ENCODE results near the gene PDF. TPM values are rescaled to one million over a fixed set of nuclear protein-coding genes. Genes with fewer than 3 reads are reported as not detected.

The PDF gene
- total and polyA plus RNA-seq, 2 of the 13 experiments (the other 11 are each of a cell fraction or from before 2014, with no cell fraction given): 12.4 to 48.8 TPM

- no peak for TF ChIP-seq HMGA1 (CRISPR knock-in tag; conservative IDR thresholded peaks at IDR 0.05)
- TF ChIP-seq ZNF788 (CRISPR knock-in tag; IDR thresholded peaks at IDR 0.05; ENCODE audit: borderline replicate concordance): peak; percentile 82; the same call in 1 of the 2 replicates
- TF ChIP-seq, protein P1, sequence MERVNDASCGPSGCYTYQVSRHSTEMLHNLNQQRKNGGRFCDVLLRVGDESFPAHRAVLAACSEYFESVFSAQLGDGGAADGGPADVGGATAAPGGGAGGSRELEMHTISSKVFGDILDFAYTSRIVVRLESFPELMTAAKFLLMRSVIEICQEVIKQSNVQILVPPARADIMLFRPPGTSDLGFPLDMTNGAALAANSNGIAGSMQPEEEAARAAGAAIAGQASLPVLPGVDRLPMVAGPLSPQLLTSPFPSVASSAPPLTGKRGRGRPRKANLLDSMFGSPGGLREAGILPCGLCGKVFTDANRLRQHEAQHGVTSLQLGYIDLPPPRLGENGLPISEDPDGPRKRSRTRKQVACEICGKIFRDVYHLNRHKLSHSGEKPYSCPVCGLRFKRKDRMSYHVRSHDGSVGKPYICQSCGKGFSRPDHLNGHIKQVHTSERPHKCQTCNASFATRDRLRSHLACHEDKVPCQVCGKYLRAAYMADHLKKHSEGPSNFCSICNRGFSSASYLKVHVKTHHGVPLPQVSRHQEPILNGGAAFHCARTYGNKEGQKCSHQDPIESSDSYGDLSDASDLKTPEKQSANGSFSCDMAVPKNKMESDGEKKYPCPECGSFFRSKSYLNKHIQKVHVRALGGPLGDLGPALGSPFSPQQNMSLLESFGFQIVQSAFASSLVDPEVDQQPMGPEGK (CRISPR knock-in tag; IDR thresholded peaks at IDR 0.05): peak; percentile 22
- 0 out of 2 replicates have a peak, but pooled peaks have one; percentile 30 for TF ChIP-seq MLLT10 (CRISPR knock-in tag; IDR thresholded peaks at IDR 0.05)
- TF ChIP-seq, protein P2, sequence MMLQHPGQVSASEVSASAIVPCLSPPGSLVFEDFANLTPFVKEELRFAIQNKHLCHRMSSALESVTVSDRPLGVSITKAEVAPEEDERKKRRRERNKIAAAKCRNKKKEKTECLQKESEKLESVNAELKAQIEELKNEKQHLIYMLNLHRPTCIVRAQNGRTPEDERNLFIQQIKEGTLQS (CRISPR knock-in tag; IDR thresholded peaks at IDR 0.05): peak; percentile 51; the same call in 1 of the 2 replicates
- 0 out of 2 replicates have a peak, but pooled peaks have one; percentile 31 for TF ChIP-seq REXO4 (CRISPR knock-in tag; IDR thresholded peaks at IDR 0.05; ENCODE audit: borderline replicate concordance)
- no peak for TF ChIP-seq NONO (IDR thresholded peaks at IDR 0.05)
- TF ChIP-seq NONO (CRISPR knock-in tag; conservative IDR thresholded peaks at IDR 0.05): peak; percentile 98
- peak; percentile 94 for TF ChIP-seq ZNF501 (CRISPR knock-in tag; IDR thresholded peaks at IDR 0.05)
- TF ChIP-seq ZNF296 (CRISPR knock-in tag; conservative IDR thresholded peaks at IDR 0.05): no peak
- peak; percentile 83; the same call in 1 of the 2 replicates for TF ChIP-seq CHCHD3 (CRISPR knock-in tag; IDR thresholded peaks at IDR 0.05)
- no peak for TF ChIP-seq RAD51 (IDR thresholded peaks at IDR 0.05; ENCODE audit: borderline replicate concordance)
- no peak; the same call in 1 of the 2 replicates for TF ChIP-seq ZNF44 (CRISPR knock-in tag; IDR thresholded peaks at IDR 0.05)
- TF ChIP-seq YY1 (IDR thresholded peaks at IDR 0.05; ENCODE audit: insufficient read depth, insufficient replicate concordance, low read depth, low read length): peak; percentile 97
- TF ChIP-seq MTF2 (CRISPR knock-in tag; IDR thresholded peaks at IDR 0.05; ENCODE audit: borderline replicate concordance): no peak; the same call in 1 of the 2 replicates
- TF ChIP-seq ZNF782 (CRISPR knock-in tag; IDR thresholded peaks at IDR 0.05; ENCODE audit: borderline replicate concordance): no peak; the same call in 1 of the 2 replicates
- TF ChIP-seq MAFK (conservative IDR thresholded peaks at IDR 0.05 in 1 of 2, IDR thresholded peaks at IDR 0.05 in 1 of 2; ENCODE audit: low read length in 2 of 2): no peak
- TF ChIP-seq, protein P3, sequence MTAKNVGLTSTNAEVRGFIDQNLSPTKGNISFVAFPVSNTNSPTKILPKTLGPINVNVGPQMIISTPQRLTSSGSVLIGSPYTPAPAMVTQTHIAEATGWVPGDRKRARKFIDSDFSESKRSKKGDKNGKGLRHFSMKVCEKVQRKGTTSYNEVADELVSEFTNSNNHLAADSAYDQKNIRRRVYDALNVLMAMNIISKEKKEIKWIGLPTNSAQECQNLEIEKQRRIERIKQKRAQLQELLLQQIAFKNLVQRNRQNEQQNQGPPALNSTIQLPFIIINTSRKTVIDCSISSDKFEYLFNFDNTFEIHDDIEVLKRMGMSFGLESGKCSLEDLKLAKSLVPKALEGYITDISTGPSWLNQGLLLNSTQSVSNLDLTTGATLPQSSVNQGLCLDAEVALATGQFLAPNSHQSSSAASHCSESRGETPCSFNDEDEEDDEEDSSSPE (CRISPR knock-in tag; IDR thresholded peaks at IDR 0.05): peak; percentile 12
- no peak for TF ChIP-seq PHB2 (IDR thresholded peaks at IDR 0.05; ENCODE audit: partially characterized antibody)
- peak; percentile 74 for TF ChIP-seq KDM5A (IDR thresholded peaks at IDR 0.05; ENCODE audit: borderline replicate concordance, low read length)
- TF ChIP-seq CHD4 (IDR thresholded peaks at IDR 0.05; ENCODE audit: borderline replicate concordance, low read length): no peak
- TF ChIP-seq DNMT1 (CRISPR knock-in tag; IDR thresholded peaks at IDR 0.05): 0 out of 2 replicates have a peak, but pooled peaks have one; percentile 34
- peak; percentile 59; the same call in 1 of the 2 replicates for TF ChIP-seq SMYD3 (CRISPR knock-in tag; IDR thresholded peaks at IDR 0.05)
- no peak for TF ChIP-seq NFIB (CRISPR knock-in tag; IDR thresholded peaks at IDR 0.05; ENCODE audit: borderline replicate concordance)
- TF ChIP-seq ZNF512 (CRISPR knock-in tag; IDR thresholded peaks at IDR 0.05): no peak
Observed at GRCh38 chr16:69339289-69340094, 9.1 kb upstream of the PDF start, which contains the start of the genes COG8 and NIP7 (continued).
